Measurements from ENCODE around the gene MRM1. TPM values are rescaled to one million over a fixed set of nuclear protein-coding genes. Genes with fewer than 3 reads are reported as not detected.

MRM1 gene, protein sequence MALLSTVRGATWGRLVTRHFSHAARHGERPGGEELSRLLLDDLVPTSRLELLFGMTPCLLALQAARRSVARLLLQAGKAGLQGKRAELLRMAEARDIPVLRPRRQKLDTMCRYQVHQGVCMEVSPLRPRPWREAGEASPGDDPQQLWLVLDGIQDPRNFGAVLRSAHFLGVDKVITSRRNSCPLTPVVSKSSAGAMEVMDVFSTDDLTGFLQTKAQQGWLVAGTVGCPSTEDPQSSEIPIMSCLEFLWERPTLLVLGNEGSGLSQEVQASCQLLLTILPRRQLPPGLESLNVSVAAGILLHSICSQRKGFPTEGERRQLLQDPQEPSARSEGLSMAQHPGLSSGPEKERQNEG
- 3.1 and 3.8 TPM in 2 replicates for total RNA-seq

DNA sequence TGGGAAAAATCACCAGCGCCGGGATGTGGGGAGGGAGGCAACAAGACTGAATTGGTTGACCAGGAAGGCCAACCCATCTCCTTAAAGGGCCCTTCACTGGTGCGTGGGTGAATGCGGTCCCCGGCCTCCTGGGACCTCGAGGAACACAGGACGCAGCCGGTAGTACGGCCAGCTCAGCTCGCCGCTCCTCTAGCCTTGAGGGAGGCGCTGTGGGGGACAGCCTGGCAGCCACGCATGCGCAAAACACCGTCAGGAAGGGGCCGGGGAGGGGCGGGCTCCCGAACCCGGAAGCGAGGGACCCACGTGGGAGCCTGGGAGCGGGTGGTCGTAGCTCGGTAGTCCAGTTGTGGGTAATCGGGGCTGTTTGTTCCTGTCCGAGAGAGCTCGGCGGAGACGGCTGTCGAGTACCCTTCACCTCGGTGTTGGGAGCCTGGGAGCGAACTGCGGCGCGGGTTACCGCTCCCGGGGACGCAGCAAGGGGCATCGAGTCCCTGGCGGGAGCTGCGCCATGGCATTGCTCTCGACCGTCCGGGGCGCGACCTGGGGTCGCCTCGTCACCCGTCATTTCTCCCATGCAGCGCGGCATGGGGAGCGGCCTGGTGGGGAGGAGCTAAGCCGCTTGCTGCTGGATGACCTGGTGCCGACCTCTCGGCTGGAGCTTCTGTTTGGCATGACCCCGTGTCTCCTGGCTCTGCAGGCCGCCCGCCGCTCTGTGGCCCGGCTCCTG lies at the start of gene MRM1:
Gene MRM1 (plus strand): TSS at position 281 of the 727 bp plus-strand sequence. CDS start 228 bp downstream, at position 509.

DNA sequence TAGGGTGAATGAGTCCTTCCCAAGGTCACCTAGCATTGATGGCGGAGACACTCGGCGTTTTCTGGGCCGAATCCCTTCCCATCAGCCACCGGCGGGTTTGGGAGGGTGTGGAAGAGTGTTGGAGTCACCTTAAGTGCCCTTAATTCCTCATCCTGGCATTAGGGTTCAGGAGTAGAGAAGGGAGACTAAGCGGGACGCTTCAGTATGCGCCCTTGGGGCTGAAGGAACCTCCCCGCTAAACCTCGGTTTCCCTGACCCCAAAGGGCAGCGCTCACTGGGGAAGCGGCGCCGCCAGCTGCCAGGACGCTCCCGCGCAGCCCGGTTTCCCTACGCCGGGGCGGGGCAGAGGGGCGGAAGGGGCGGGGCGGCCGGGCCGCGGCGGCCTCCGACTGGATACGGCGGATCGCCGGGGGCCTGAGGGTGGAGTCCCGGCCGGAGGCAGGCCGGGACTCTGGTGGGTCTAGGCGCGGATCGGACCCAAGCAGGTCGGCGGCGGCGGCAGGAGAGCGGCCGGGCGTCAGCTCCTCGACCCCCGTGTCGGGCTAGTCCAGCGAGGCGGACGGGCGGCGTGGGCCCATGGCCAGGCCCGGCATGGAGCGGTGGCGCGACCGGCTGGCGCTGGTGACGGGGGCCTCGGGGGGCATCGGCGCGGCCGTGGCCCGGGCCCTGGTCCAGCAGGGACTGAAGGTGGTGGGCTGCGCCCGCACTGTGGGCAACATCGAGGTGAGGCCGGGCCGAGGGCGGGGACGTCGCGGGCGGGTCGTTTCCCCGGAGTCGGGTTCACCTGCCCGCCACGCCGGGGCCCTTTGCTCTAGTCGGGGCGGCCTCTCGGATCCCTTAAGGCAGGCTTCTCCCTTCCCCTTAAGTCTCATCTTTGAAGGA lies 9.7 kb upstream of the MRM1 start, which contains the start of gene DHRS11:
Gene DHRS11 (plus strand): TSS at position 446 of the 882 bp plus-strand sequence. CDS start 131 bp downstream, at position 577.

Other genes with a start within 250 kb of the MRM1 start
- not detected in 2 replicates for gene TBC1D3H, start 213.1 kb upstream of the MRM1 start, total RNA-seq
- gene ZNHIT3, start 114.9 kb upstream of the MRM1 start, total RNA-seq = 21.5 and 36.5 TPM in 2 replicates
- 70.1 and 80.1 TPM in 2 replicates for gene MYO19, start 66.7 kb upstream of the MRM1 start, total RNA-seq
- gene PIGW, start 66.6 kb upstream of the MRM1 start, total RNA-seq = 3.1 and 11.3 TPM in 2 replicates
- gene GGNBP2, start 56.7 kb upstream of the MRM1 start, total RNA-seq = 41.9 and 57.7 TPM in 2 replicates
- 4.7 and 5.6 TPM in 2 replicates for gene DHRS11, start 9.7 kb upstream of the MRM1 start, total RNA-seq

Data from placental epithelial cell (primary cell).